ENCODE measurements around the gene PHLDA3. TPM values are rescaled to one million over a fixed set of nuclear protein-coding genes. Genes with fewer than 3 reads are reported as not detected.

PHLDA3 gene
- total and polyA plus RNA-seq, 2 donors (not counting 3 experiments of a cell fraction or from before 2014, with no cell fraction given) = 21.4 to 29.5 TPM

- peaks cover 9 to 16% of the 10 kb centered on the region in 2 experiments for H3K36me3 ChIP-seq (ENCODE audit: control insufficient read depth in 2 of 2, extremely low read depth in 1 of 2, insufficient read depth in 2 of 2, low read length in 2 of 2)
- peaks cover 2% of the 10 kb centered on the region for H3K79me2 ChIP-seq (ENCODE audit: control insufficient read depth, insufficient read depth, low read length)
- peak overlapping the region; percentile 17 for H2AFZ ChIP-seq (ENCODE audit: low read depth, low read length)
- DNase-seq (ENCODE audit: low read depth, low spot score) = no peak
- peak overlapping the region; percentile 52 for H3K4me2 ChIP-seq (ENCODE audit: insufficient read depth, low read length)
- no peak for TF ChIP-seq CTCF (IDR thresholded peaks at IDR 0.05; ENCODE audit: extremely low read depth in 1 of 2, insufficient read depth in 1 of 2, low read depth in 1 of 2, low read length in 2 of 2)
- TF ChIP-seq POLR2AphosphoS5 (IDR thresholded peaks at IDR 0.05; ENCODE audit: insufficient read depth, low read depth, low read length) = no peak
- no peak for TF ChIP-seq FOS (IDR thresholded peaks at IDR 0.05; ENCODE audit: borderline replicate concordance, insufficient read depth, low read length)
- no peak for TF ChIP-seq MAX (IDR thresholded peaks at IDR 0.05; ENCODE audit: insufficient read depth, insufficient read length)
- no peak for TF ChIP-seq POLR2A (IDR thresholded peaks at IDR 0.05; ENCODE audit: low read depth, low read length)
- no peak for TF ChIP-seq EZH2 (IDR thresholded peaks at IDR 0.05; ENCODE audit: borderline replicate concordance, low read depth, low read length, severe bottlenecking)
- no peak for TF ChIP-seq MYC (IDR thresholded peaks at IDR 0.05; ENCODE audit: low read depth, low read length)
- H3K9me1 ChIP-seq (replicated peaks; ENCODE audit: control insufficient read depth, extremely low read depth, insufficient read depth, low read length) = no peaks in the 10 kb centered on the region
- H3K27me3 ChIP-seq (ENCODE audit: control insufficient read depth in 2 of 2, insufficient read depth in 2 of 2, low read length in 2 of 2) = peaks cover under 1 to 4% of the 10 kb centered on the region in 2 experiments
- H3K4me3 ChIP-seq (replicated peaks in 1 of 3; ENCODE audit: insufficient read depth in 1 of 3, low read depth in 1 of 3, low read length in 3 of 3) = peak overlapping the region in 1 of 3 experiments; percentile 19
- intact Hi-C loops (cut with micrococcal nuclease) = loop anchor here (5.0 kb wide), 1 partner anchor 76 kb away; no protein-coding TSS in a partner anchor
- H4K20me1 ChIP-seq (replicated peaks; ENCODE audit: control insufficient read depth, extremely low read depth, insufficient read depth, low read length) = no peaks in the 10 kb centered on the region
- H3K27ac ChIP-seq (ENCODE audit: insufficient read depth, low read depth, low read length) = no peak overlapping the region
- dilution Hi-C loops (cut with MboI; ENCODE audit: extremely low pct_ligation_motif_present, low sequenced_read_pairs) = no loop called here
- H3K9ac ChIP-seq (replicated peaks; ENCODE audit: extremely low read depth, insufficient read depth, low read length) = no peak overlapping the region
- CTCF ChIA-PET = interaction anchor here (0.9 to 28.3 kb wide), 20 partner anchors 10 to 234 kb away, joined by 3 to 1317 read pairs (median 8); partner anchors contain the start of genes CSRP1 and PHLDA3
- H3K4me1 ChIP-seq (ENCODE audit: control insufficient read depth, extremely low read depth, insufficient read depth, low read length) = peaks cover 16% of the 10 kb centered on the region
- H3K9me3 ChIP-seq (replicated peaks; ENCODE audit: control insufficient read depth, insufficient read depth, low read length) = no peaks in the 10 kb centered on the region
- FAIRE-seq = no peak
- POLR2A ChIA-PET = interaction anchor here (1.1 to 2.8 kb wide), 6 partner anchors 9 to 32 kb away, joined by 3 to 30 read pairs (median 6); partner anchors contain the start of genes CSRP1 and PHLDA3
- no TSS peak for BruUV-seq (replicated peaks)
Observed at GRCh38 chr1:201481004-201481380, 12.0 kb upstream of the PHLDA3 start.
